HG03460 (cell line): ENCODE results near the gene CACFD1.

Source experiments
- ATAC-seq: cut with Tn5 transposase; IDR thresholded peaks from one replicate; pipeline ENCODE4 v1.9.1; 2021; ENCODE audit not compliant: unreplicated experiment

CACFD1 gene

GRCh38 chr9:133463864-133464615 lies 4.3 kb downstream of the CACFD1 start:
- ATAC-seq: no peak

GRCh38 chr9:133464638-133465037 lies 4.9 kb downstream of the CACFD1 start:
- no peak for ATAC-seq

GRCh38 chr9:133465984-133466383 lies 6.2 kb downstream of the CACFD1 start:
- no peak for ATAC-seq

GRCh38 chr9:133467101-133467500 lies 7.3 kb downstream of the CACFD1 start:
- no peak for ATAC-seq

DNA sequence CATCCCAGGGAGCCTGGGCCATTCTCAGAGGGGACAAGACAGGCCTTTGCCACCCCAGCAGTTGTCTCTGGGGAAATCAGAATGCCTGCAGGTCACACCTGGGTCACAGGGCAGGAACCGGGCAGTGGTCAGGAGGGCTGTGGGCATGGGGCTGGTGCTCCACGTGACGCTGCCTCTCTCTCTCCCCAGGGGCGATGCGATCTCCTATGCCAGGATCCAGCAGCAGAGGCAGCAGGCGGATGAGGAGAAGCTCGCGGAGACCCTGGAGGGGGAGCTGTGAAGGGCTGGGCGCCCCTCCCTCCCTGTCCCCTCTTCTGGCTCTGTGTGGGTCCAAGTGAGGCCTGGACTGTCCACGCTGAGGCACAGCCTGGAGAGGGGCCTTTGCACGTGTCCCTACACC lies 8.6 kb downstream of the CACFD1 start:
- no peak for ATAC-seq

- ATAC-seq: no peak
These were observed 9.1 kb downstream of the CACFD1 start for GRCh38 chr9:133468777-133469421.

DNA sequence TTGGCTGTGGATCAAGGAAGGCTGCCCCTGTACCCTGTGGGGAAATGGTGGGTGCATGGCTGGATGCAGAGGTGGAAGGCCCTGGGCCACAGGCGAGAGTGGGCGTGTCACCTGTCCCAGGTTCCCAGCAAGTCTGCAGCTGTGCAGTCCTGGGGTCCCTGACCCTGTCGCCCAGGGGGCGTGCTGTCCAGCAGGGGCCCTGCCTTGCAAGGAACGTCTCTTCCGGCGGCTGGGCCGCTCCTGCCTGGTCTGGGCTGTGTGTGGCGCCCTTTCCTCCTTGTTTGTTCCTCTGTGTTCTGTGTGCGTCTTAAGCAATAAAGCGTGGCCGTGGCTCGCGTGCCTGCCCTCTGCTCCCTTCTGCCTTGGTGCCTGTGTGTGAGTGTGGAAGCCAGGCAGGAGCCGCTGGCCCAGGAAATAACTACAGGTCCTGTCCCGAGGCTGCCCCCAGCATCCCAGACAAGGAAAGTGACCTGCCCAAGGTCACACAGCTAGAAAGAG lies 10.7 kb downstream of the CACFD1 start:
- ATAC-seq: no peak

- no peak for ATAC-seq
These were observed 11.2 kb downstream of the CACFD1 start for GRCh38 chr9:133470988-133471387.

- no peak for ATAC-seq
These were observed 11.9 kb downstream of the CACFD1 start for GRCh38 chr9:133471551-133472276.

- ATAC-seq: no peak
These were observed 12.5 kb downstream of the CACFD1 start for GRCh38 chr9:133472277-133472645.

DNA sequence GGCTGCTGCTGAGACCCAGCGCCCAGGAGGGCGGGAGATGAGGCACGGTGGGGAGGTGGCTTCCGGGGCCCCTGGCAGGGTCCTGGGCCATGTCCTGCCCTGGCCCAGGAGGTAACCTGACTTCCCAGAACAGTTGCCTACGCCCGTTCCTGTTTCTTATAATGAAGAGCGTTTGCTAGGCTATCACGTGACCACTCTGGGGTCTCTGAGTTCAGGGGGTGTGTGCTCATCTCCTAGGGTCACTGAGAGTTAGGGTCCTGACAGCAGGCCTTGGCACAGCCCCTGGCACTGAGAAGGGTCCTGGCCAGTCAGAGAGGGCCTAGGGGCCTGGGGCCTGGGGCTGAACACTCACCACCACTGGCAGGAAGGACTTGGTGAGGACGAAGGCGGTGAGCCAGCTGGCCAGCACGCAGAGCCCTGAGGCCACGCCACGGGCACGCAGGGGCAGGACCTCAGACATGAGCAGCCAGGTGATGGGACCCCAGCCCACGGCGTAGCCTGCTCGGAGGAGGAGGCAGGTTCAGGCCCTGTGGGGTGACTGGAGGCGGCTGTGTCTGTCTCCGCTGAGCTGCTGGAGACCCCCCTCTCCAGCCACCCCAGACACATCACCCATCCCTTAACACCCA lies 13.1 kb downstream of the CACFD1 start:
- no peak for ATAC-seq

DNA sequence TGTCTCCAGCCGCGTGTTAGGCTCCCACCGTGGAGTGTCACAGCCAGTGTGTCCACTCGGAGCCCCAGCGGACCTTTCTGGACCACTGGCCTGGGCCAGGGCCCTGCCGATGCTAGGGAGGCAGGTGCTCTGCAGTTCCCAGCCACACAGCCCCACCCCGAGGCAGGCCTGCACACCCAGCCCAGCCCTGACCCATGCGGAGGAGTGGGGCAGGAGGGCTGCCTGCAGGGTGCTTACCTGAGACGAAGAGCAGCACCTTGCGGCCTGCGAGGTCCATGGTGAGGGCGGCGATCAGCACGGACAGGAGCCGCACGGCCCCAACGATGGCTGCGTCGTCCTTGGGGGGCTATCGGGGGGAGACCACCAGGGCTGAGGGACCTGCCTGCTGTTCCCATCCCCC lies 14.0 kb downstream of the CACFD1 start:
- ATAC-seq: no peak

DNA sequence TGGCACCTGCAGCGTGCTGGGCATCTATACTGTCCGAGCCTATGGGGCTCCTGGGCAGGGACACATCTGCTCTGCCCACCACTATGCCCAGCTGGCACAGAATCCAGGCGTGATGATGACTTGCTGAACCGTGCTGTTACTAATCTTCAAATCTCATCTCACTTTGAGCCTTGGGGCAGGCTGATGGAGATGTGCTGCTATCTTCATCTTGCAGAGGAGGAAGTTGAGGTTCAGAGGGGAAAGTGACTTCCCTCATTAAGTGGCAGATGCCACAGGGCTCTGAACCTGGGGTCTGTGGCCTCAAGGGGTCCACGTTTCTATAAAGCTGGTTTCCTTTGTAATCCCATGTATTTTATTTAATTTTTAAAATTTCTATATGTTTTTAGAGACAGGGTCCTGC lies 14.4 kb downstream of the CACFD1 start:
- no peak for ATAC-seq

DNA sequence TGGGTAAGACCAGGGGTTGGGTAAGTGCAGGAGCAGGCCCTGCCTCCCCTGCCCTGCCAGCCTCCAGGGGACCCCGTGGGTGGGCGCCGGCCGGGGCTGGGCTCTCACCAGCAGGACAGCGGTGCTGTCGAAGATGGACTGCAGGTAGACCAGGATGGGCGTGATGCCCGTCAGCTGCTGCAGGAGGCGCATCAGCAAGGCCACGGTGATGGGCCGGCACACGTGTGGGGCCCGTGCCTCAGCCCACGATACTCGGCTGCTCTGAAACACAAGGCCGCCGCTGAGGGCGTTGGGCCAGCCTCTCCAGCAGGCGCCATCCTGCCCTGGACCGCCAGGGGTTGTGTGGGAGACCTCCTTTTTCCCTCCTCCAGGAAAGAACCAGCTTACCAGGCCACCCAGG lies 15.1 kb downstream of the CACFD1 start:
- ATAC-seq: no peak

DNA sequence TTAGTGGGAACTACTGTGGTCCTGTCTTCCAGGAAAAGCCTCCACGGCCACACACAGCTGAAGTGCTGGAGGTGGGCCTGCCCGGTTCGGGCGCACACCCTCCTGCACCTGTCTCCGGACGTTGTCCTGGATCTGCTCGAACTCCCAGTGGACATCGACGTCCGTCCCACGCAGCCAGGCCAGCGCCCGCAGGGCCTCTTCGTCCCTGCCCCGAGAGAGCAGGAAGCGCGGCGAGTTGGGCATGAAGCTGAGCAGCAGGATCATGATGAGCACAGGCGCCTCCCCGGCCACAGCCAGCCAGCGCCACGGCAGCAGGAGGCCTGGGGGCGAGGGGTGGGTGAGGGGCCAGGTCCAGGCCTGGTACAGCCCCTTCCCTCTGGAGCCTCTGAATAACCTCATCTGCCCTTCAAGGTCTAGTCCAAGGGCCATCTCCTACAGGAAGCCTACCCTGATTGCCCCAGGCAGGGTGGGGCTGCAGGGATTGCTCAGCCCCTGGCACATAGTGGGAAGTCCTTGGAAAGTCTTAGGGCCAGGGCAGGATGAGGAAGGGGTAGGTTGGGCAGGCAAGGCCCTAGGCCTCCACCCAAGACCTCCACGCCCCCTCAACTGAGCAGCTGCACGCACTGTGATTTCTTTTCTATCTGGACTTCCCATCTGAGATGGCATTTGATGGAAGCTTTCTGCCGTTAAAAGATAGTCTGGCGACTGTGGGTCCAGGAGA lies 15.7 kb downstream of the CACFD1 start:
- ATAC-seq: no peak

DNA sequence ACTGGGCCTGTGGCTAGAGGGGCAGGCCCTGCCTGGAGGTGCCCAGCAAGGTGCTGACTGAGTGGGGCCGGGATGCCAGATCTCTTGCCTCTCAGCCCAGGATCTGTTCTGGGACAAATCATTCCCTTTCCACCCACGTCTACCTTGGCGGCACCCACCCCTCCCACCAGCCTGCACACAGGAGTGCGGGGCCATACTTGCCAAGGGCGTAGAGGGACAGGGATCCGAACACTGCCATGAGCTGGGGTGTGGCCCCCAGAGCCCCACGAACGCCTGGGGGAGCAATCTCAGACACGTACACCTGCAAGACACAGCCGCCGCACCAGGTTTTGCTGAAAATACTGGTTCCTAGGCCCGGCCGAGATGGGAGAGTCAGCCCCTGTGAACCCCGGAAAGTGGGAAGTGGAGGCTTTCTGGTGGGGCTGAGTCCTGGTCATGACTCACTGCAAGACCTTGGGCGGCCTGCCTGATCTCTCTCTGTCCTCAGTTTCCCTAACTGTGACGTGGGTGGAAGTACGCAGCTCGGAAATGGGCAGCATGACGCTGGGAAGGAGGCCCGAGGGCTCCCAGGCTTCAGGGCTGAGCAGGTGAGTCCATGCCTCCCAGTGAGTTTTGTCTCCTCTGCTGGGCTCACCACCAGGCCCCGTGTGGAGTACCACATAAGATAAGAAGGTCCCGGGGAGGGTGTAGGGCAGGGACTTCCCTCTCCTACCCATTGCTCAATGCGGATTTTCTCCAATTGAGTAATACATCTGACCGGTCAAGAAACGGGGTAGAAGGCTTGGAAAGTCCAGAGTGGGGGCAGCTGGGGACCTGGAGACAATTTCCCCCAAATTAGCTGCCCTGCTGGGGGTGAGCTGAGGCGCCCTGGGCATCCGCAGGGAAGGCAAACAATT lies 16.5 kb downstream of the CACFD1 start:
- ATAC-seq: no peak

DNA sequence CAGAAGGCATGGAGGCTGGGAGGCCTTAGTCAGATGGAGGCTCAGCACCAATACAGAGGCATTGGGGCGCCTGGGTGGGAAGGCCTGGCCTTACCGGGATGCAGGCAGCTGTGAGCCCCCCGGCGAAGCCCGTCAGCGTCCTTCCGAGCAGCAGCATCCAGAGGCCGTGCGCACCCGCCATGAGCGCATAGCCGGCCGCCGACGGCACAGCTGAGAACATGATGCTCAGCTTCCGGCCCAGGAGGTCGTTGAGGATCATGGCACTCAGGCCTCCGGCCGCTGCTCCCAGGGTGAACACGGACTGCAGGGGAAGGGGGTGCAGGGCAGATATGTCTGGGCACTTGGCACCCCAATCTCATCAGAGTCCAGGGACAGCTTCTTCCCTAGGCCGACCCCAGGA lies 17.2 kb downstream of the CACFD1 start:
- no peak for ATAC-seq

DNA sequence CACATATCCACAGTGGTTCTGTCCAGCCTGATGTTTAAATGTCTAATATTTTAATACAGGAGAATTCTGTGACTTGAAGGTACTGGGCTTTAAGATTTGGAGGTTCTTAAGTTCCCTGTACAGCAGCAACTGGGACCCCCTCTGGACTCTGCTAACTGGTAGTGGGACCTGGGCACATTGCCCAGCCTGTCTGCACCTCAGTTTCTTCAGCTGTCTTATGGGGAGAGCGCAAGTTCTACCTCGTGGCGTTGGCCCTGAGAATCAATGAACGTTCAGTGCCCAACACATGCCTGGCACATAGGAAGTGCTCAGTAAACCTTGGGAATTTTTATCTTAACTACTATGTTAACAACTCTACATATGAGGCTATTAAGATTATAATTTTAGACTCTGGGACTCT lies 17.7 kb downstream of the CACFD1 start:
- no peak for ATAC-seq

DNA sequence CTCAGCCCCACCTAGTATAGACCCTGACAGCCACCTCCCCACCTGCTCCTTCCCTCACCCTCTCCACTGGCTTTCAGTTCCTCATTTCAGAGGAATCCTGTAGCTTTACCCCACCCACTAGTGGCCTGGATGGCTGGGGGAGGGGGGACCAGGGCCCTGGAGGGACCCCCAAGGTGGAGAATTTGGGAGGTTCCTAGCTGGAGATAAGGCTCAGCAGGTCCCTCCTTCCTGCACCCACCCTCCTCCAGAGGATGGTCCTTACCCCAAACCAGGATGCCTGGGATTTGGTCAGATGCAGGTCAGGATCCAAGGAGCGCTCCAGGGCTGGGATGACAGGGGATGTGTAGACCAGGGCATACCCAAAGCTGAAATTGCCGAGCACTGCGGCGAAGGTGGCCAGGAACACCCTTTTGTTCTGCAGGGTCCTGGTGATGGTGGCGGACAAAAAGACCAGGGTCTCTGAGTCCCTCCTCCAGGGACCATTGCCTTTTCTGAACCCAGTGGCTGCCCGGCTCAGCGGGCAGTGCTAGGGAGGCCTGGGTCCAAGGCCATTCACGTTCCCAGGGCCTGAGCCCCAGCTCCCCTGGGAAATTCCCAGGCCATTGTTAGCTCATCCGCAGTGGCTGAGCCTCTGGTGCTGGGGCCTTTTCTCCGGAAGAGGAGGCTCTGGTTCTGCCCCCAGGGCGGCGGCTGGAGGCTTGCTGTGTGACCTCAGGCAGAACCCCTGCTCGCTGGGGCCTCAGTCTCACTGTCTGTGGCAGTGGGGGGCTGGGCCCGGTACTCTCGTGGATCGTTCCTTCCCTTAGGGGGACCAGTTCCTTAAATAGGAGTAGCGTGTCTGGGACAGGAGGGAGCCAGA lies 18.4 kb downstream of the CACFD1 start:
- ATAC-seq: peak; percentile 44
